Femur (tissue), 1 donor: ENCODE data around the gene DNER.
"Not testable (repeated sequence)": the region's sequence is repeated elsewhere in the genome, so short reads cannot be mapped to it uniquely, and the experiment has no call there.

Source experiments
- DNase-seq: peaks from one replicate; pipeline ENCODE4 v3.0.0-alpha.2; 2017

The DNER gene

DNA sequence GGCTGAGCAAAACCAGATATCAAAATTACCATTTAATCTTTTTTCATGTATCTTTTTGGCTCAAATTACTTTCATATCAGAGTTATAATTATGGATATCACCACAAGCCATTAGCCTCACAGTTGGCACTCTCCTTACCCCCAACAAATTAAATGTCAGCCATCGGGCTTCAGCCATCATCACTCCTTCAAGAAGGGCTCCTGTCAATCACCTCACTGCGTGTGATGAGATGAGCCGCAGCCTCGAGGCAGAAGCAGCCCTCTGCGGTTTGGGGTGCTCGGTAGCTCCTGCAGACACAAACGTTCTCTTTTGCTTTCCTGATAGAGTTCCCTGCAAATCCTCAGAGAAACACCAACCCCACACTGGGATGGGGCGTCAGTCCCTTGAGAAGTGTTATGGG lies 94.1 kb downstream of the DNER start:
- no peak for DNase-seq

DNA sequence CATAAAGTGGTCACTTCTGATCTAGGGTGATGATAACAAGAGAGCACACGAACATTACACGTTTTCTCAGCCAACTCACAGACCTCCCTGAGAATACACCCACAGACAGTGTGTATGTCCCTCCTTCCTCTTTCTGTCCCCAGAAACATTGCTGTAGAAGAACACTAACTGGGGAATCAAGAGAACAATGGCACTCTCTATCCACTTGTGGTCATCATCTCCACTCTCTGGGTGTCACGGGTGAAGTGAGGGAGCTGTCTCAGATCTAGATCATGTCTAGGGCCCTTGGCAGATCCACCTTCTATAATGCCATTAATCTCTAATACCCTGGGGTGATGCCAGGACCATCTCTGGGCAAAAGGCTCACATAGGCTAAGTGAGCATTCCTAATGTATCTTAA lies 97.9 kb downstream of the DNER start:
- DNase-seq = no peak

DNA sequence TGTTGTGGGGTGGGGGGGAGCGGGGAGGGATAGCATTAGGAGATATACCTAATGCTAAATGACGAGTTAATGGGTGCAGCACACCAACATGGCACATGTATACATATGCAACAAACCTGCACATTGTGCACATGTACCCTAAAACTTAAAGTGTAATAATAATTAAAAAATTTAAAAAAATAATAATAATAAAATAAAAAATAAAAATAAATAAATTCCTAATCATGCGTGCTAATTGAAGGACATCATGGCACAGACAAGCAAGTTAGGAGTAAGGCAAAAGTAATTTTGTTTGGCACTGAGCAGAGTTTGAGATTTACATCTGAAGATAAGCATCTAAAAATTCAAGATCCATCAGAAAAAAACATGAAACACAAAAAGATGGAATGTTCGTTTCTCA lies 100.3 kb downstream of the DNER start:
- not testable (repeated sequence) for DNase-seq

DNA sequence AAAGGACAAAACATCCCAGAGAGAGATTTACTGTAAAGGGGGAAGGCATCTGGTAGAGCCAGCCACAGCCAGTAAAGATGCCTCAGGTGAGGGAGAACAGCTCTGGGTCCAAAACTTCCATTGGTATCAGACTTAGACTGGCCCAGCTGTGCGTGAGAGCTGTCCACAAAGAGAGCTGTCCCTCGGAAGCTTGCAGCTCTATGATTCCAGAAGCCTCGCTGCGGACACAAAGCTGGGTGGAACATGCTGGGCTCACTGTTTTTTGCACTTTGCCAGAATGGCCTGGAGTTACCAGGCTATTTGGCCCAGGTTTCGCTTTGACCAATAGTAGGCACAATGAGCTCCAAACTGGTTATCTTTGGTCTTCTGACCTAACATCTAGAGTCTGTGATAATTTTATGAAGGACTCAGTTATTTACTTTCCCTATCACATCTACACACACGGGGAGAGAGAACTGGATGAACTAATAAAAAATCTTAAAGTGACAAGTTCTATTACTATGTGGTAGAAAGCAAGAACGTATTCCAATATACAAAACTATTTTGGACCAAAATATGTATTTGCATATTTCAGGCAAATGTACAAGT lies 101.9 kb downstream of the DNER start:
- DNase-seq = no peak

DNA sequence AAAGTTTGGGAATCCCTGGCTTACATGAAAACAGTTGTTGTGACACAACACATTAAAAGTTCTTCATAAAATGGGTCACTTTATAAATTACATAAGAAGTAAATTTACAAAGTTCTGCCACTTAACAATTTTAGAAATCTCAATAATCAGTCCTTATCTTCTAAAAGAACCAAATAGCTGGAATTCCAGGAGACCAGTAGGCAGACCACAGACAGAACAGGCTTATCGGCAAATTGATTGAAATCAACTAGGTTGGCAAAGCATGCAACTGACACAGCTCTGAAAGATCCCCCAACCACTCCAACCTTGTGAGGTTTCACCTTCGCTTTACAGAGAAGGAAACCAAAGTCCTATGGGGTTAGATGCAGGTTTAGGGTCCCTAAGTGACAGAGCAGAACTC lies 103.0 kb downstream of the DNER start:
- no peak for DNase-seq

DNA sequence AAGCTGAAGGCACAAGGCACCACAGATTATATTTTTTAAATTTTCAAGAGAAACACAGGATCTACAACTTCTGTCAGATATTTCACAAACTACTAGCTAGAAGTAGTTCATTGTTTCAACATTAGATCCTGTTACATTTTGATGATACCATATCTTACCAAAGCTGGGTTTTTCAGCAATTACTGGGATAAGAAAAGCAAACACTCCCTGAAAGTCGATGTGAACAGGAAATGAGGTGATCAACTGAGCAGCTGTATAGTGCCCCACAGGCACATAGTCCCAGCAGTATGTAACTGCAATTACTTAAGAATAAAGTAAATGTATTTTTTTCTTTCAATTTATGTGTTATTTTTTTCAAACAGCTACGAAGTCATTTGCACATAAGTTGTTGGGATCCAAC lies 103.5 kb downstream of the DNER start:
- no peak for DNase-seq

DNA sequence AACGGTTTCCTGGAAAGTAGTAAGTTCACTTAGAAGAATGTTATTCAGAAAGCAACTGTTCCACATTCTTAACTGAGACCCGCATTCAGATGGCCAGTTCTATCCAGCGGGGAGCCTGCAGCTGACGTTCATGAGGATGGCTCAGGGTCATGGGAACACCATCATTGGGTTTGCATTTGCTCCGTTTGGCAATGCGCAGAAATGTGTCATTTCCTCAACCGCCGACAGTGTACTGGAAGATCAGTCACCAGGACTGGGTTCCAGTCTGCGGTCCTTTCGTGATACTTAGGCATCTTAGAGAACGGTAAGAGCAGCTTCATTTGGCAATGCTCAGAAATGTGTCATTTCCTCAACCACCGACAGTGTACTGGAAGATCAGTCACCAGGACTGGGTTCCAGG lies 104.0 kb downstream of the DNER start:
- DNase-seq = no peak

DNA sequence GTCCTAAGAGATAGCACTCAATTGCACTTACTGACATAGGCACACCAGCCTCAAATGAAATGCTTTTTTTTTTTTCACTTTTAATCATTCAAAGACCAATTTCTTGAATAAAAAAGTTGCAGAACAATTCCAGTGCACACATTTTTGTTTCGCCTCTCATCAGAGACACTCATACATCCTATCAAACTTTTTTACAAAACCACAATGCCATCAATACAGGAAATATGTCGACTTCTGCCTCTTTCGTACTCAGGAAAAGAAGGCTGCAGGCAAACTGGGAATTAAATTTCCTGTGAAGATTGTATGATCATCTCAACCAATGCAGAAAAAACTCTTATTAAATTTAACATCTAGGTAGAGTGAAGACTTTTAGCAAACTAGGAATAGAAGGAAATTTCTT lies 112.4 kb downstream of the DNER start:
- DNase-seq = no peak

DNA sequence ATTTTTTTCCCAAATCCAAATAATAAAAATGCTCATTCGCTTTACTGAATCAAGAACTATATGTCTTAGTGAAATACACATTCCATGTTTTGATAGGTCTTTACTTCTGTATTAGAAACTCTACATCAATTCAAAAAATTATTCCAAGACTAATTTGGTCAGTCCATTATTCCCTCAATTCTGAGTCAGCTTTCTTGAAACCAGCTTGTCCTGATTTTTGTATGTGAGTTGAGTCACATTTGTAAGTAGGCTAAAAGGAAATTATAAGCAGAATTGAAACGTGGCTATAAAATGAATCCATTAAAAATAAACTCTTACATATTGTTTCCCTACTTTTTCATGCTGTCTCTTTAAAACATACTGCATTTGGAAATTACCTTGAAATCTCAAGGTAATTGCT lies 113.0 kb downstream of the DNER start:
- no peak for DNase-seq

DNA sequence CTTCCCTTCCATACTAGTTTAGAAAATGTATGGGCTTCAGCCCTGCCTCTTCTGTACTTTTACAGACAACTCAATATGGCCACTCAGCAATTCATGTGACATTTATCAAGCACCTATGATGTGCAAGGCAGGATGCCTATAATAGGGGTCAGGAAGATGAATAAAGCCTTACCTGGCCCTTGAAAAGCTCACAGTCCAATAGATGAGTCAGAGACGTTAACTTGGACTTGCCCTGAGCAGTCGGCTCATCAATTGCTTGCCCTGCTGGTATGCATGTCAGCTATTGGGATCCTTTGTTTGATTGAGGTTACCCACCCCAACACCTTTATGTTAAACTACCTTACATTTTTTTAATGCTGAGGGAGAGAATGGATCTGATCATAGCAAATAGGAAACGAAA lies 116.1 kb downstream of the DNER start:
- no peak for DNase-seq

DNA sequence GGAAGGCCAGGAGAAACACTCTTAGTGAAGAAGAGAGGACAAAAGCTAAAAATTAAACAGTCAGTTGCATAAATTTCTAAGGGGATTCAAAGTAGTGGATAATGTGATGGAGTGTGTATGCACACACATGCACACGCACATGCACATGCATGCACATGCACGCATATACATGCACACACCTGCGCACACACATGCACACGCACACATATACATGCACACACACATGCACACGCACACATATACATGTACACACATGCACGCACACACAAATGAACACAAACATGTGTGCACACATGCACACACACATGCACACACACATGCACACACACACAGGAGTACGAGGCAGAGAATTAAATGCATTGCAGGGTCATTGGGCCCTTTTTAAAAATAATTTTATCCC lies 117.6 kb downstream of the DNER start:
- DNase-seq = no peak

DNA sequence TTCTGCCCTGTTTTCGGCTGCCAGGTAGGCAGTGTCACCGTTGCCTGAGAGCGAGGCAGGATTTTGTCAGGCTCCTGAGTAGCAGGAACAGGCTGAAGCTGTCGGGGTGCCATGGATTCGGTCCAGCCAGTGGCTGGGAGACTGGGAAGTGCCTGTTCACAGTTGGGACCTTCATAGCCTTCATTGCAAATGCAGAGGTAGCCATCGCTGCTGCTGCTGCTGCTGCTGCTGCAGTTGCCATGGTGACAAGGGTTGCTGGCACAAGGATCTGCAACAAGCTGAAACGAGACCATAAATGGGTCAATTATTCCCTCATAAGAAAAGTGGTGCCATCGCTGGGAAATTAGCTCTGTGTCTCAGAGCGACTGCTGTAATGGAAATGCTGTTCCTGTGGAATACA lies 122.7 kb downstream of the DNER start:
- no peak for DNase-seq

DNA sequence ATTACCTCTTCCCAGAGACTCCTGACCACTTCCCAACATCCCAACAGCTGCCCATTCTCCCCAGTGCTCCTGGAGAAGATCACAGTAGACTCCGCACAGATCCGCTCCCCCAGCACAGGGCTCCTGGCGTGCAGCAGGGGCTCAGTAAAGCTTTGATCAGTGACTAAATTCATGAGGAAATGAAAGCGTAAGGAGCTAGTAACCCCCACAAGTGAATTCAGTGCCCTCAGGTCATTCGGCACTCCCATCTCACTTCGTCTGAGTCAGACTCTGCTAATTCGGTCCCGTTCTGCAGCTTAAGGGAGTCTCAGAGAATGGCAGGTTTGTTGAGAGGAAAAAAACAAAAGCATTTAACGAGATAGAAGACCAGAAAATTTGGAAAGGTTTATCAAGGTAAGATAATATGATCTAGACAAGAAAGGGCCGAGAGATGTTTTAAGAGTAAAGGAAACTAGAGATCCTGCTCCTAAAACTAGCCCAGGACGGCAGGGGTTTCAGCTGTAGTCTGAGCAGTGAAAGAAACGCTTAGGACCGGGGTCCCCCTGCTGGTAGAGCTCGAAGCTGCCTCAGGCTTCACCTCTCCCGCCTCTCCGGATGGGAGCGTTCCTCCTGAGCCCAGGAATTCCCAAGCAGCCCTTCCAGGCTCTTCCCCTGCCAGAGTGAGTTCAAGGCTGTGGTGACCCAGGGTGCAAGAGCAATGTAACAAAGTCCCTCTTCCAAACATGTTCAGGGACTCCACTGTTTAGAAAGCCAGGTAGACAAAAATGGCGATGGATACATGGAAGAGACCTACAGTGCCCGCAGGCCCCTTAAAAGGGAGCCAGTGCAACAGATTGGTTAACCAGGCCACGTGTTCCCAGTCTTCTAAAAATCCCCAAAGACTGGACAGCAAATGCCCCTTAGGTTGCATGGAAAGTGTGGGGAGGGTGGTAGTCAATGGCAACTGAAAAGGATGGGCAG lies 127.3 kb downstream of the DNER start:
- DNase-seq = peak; percentile 88

DNA sequence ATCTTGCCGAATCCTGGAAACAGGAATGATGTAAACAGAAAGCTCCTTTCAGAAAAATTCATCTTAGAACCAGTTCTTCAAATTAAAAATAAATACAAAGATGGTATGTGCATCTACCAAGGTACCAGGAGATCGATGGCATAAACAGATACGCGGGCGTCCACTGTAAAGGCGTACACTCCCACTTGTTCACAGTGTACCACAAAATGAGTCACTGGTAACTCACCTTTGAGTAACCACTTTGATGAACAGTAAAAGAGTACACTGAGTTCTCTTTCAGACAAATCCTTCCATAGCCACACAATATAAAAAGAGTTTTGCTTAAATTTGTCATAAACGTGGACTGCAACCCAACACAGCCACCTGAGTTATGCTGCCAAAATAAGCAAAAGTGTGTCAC lies 128.3 kb downstream of the DNER start:
- no peak for DNase-seq

DNA sequence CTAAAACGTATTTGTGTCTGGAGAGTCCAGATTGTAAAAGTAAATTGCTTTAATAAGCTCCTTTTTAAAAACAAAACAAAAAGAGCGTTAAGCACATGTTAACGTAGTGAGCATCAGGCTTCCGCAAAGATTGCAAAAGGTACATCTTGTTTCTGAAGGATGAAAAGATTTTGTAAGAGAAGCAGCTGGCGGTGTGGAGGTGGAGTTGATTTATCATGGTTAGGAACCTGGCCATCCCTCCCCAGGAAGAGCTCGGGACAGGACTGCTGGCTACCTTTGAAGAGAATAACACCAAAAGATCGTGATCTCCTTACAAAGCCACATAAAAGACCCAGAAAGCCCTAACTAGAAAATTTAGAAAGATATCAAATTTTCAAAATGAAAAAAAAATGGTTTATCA lies 132.2 kb downstream of the DNER start:
- DNase-seq = no peak

DNA sequence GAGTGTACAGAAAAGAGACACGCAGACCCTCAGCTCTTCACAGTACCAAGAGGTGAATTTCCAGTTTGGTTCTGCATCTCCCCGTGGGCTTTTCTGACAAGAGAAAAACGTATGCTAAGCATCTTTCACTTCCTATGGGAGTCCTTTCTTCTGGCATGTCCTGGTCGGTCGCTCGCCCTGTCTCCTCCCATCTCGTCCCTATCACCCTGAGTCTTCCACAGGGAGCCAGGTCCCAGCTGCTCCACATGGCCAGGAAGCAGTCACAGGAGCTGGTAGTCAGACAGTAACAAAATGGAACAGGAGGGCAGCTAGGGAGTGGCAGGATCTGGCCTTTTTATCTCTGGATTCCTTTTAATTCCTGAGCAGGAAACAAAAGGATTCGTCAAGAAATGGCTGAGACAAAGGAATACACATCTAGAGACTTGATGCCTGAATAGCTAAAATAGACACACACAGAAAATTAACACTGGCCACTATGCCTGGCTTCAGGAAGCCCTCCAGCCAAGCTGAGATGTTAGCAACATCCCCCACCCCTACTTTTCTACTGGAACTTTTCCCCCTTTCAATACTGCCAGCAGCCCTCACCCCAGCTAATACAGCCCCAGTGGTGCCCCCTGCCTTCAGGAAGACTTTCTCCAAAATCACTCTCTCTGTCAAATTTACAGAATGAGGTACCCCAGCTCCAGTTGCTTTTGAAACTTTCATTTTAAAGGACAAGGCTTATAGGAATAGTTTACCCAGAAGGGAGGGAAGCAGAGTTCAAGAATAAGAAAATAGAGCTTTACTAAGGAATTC lies 136.1 kb downstream of the DNER start:
- DNase-seq = no peak

DNA sequence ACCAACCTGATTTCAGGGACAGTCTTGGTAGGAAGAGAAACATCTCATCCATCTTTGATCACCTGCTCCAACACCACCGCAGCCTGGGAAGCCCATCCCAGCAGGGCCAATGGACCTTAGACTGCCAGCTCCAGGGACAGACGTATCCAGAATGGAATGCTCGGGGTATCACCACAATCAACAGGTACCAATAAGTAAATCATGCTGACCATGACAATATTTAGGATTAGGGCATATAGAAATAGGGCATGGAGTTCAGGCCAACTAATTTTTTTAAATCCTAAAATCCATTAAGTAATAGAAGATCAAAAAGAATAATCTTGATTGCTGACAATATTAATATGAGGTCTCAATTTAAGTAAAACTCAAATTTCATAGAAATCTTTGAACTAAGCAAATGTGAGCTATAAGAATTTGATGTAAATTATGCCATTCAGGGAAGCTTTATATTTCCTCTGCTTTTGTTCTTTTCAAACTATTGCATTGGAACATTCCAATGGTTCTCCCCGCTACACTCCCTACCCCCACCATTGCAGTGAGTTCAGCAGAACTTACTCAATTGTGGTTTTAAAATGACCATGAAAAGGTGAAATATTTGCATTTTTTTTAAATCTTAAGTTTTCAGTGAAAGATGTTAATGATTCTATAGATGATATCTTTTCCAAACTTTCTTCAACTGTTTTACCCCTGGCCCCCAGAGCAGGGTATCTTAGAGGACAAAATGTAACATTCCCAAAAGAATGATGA lies 138.6 kb downstream of the DNER start:
- DNase-seq = no peak

DNA sequence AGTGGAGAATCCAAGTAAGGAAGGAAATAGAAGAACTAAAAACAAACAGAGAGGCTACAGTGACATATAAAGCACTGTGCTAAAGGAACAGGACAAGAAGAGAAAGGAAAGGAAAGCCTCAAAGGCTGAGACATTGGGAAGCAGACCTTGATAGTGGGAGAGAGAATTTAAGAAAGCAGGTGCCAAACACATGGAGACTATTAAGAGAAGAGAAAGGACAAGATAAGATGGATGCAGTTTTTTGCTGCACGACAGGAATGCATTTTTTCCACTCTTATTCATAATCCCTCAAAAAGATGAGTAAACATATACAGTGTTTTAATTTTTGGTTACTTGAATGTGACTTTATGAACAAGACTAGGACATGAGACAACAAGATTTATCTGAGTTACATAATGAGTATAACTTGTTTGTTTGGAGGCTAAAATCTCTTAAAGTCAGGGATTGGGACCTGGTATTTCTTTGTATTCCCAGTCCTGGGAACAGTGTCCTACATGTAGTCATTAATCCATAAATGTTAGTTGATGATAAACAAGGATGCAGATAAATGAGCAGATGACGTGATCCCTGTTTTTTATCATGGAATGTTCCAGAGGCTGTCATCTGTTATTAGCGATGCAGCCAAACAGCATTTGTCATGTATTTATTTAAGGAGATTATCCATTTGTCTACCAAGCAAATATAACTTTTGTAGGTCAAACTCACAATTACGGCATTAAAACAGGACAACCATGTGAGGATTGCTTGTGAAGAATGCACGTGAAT lies 141.7 kb downstream of the DNER start:
- DNase-seq = no peak

DNA sequence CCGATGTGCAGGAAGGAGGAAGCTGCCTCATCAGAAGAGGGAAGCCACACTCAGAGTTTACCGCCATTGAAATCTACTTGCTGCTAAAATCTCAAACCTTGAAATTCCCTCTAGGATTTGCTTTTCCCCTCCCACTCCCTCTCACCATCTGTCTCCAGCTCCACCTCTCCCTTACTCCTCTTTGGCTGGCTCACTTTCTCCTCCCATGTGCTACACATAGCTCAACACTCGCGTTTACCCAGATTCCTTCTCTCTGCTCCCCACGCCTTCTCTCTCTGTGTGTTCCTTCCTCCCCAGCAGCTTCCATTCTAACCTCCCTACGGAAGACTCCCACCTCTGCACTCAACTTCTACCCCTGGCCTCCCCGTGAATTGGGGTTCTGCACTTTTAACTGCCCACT lies 143.1 kb downstream of the DNER start:
- DNase-seq = no peak

DNA sequence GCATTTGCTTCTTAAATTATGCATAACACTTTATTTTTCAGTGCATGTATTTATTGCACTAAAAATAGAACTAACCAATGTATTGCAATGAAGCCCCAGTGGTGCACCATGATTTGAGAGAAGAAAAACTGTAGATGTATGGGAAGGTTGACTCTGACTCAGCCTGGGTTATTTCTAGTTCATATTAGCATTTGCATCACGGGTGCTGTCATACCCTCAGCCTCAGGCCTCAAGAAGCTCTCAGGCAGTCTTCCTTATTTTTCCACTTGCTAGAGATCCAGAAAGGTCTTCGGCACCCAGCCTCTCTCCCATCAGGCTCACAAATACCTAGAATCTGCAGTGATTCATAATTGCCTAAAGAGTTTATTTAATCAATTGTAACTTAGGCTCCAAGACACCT lies 148.0 kb downstream of the DNER start:
- DNase-seq = no peak

DNA sequence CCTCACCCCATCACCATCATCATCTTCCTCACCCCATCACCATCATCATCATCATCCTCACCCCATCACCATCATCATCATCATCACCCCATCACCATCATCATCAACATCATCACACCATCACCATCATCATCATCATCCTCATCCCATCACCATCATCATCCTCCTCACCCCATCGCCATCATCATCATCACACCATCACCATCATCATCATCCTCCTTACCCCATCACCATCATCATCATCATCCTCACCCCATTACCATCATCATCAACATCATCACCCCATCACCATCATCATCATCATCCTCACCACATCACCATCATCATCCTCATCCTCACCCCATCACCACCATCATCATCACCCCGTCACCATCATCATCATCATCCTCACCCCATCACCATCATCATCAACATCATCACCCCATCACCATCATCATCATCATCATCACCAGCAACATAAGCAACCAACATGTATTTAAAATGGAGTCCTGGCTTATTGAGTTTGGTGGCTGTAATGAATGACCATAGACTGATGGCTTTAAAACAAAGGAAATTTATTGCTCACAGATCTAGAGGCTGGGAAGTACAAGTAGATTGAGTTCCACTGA lies 150.0 kb downstream of the DNER start:
- no peak for DNase-seq

DNA sequence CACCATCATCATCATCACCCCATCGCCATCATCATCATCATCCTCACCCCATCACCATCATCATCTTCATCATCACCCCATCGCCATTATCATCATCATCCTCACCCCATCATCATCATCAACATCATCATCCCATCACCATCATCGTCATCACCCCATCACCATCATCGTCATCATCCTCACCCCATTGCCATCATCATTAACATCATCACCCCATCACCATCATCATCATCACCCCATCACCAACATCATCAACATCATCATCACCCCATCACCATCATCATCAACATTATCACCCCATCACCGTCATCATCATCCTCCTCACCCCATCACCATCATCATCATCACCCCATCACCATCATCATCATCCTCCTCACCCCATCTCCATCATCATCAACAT lies 151.0 kb downstream of the DNER start:
- DNase-seq = no peak
